GM12873 (cell line): ENCODE measurements around the gene CDH8.

Source experiments
- TF ChIP-seq, protein P1 (sequence below): IDR thresholded peaks from 2 replicates; pipeline ENCODE4 v1.5.1; 2012; ENCODE audit warnings: low read depth, mild to moderate bottlenecking, moderate library complexity, low read length, control low read depth; ENCODE audit not compliant: insufficient read depth; ENCODE audit errors: missing control alignments

CDH8 gene

DNA sequence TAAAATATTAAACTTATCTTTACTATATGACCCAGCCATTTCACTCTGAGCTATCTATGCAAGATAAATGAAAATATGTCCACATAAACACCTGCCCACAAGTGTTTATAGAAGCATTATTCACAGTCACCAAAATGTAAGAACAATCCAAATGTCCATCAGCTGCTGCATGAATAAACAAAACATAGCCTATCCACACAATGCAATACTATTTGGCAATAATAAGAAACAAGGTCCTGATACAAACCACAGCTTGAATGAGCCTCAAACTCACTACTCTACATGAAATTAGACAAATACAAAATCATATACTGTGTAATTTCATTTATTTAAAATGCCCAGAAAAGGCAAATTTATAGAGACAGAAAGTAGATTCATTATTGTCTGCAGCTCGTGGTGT, 355.1 kb downstream of the CDH8 start:
- TF ChIP-seq, protein P1, sequence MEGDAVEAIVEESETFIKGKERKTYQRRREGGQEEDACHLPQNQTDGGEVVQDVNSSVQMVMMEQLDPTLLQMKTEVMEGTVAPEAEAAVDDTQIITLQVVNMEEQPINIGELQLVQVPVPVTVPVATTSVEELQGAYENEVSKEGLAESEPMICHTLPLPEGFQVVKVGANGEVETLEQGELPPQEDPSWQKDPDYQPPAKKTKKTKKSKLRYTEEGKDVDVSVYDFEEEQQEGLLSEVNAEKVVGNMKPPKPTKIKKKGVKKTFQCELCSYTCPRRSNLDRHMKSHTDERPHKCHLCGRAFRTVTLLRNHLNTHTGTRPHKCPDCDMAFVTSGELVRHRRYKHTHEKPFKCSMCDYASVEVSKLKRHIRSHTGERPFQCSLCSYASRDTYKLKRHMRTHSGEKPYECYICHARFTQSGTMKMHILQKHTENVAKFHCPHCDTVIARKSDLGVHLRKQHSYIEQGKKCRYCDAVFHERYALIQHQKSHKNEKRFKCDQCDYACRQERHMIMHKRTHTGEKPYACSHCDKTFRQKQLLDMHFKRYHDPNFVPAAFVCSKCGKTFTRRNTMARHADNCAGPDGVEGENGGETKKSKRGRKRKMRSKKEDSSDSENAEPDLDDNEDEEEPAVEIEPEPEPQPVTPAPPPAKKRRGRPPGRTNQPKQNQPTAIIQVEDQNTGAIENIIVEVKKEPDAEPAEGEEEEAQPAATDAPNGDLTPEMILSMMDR: no peak

- TF ChIP-seq, protein P1: no peak
Observed at GRCh38 chr16:61678182-61678581, 358.1 kb downstream of the CDH8 start.

GRCh38 chr16:61677776-61678175, 358.5 kb downstream of the CDH8 start:
- TF ChIP-seq, protein P1: no peak

- TF ChIP-seq, protein P1: no peak
Observed at GRCh38 chr16:61676740-61677139, 359.5 kb downstream of the CDH8 start.

DNA sequence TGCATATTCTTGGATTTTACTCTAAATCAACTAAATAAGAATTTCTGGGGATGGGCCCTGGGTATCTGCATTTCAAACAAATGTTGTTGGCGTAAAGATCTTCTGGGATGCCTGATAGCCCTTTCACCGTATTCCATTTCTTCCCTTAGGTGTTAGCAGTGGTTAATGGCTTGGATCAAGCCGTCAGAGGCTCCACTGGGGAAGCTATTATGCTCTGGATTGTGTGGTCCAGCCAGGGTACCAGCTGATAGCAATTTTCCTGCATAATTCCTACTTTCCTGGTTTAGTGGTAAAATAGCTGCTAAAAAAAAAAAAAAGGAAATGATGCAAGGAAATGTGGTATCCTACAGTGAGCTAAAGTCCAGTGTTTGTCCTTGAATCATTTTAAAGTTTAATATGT, 365.1 kb downstream of the CDH8 start:
- TF ChIP-seq, protein P1: no peak

GRCh38 chr16:61665512-61665911, 370.7 kb downstream of the CDH8 start:
- TF ChIP-seq, protein P1: no peak

DNA sequence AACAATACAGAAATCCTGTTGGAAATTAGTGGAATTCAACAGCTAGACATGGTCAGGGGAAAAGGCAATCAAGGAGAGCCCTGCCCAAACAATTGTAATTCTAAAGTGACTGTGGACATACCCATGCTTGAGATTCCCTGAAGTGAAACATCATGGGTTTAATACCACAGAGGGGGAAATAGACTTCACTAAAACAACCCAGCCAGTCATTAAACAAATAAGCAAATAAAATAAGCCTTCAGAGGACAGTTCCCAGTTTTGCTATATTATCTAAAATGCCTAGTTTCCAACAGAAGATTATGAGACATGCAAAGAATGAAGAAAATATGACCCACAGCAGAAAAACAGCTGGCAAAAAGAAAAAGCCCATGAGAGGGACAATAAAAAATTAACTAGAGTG, 376.3 kb downstream of the CDH8 start:
- TF ChIP-seq, protein P1: no peak

DNA sequence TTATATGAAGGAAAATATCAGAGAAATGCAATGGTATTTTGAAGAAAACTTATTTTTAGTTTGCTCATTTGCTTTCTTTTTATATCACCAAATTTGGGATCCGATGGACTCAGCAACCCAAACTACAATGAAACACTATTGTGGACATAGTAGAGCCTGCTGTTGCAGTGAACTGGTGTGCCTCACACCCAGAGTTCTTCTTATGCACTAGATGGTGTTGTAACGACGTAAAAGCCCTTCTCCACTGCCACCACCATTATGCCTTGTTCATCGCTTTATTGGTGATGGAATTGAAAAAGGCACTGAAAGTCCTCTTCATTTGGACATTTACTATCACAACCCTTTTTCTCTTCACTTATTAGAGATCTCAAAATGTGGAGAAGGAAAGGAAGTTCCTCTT, 381.3 kb downstream of the CDH8 start:
- TF ChIP-seq, protein P1: no peak
